ENCODE results near the gene THY1.

GRCh38 chr11:119370486-119371046 is 52.4 kb downstream of the THY1 start:
- TF ChIP-seq GATA3 (IDR thresholded peaks at IDR 0.05; ENCODE audit: low read depth, low read length) (no peak), GATA2 (IDR thresholded peaks at IDR 0.05; ENCODE audit: low read depth, low read length) (no peak)
